NCI-H510A (cell line): Measurements from ENCODE around the gene ISG20L2.
A peak's percentile ranks its signal among the peaks of the same experiment; 100 is the strongest.

Experiments
- DNase-seq: peaks from one replicate; lab custom pipeline; 2025; lab: John Stamatoyannopoulos, UW

ISG20L2 gene

GRCh38 chr1:156706657-156707416, 21.7 kb downstream of the ISG20L2 start:
- no peak for DNase-seq

GRCh38 chr1:156705918-156706656, 22.5 kb downstream of the ISG20L2 start:
- peak; percentile 87 for DNase-seq

- DNase-seq: no peak
These were observed 23.1 kb downstream of the ISG20L2 start, which contains the start of gene CRABP2 for GRCh38 chr1:156705321-156705917. CRABP2 (minus strand) TSS chr1:156705583; CDS start chr1:156705446, 137 bp downstream.

GRCh38 chr1:156704930-156705320, 23.6 kb downstream of the ISG20L2 start:
- DNase-seq: no peak

- no peak for DNase-seq
These were observed 24.3 kb downstream of the ISG20L2 start for GRCh38 chr1:156704166-156704711.

- no peak for DNase-seq
These were observed 24.8 kb downstream of the ISG20L2 start for GRCh38 chr1:156703741-156704140.

GRCh38 chr1:156703336-156703735, 25.2 kb downstream of the ISG20L2 start:
- DNase-seq: no peak

- no peak for DNase-seq
These were observed 27.6 kb downstream of the ISG20L2 start for GRCh38 chr1:156700736-156701531.

GRCh38 chr1:156698995-156699394, 29.6 kb downstream of the ISG20L2 start:
- DNase-seq: no peak

GRCh38 chr1:156697481-156697880, 31.1 kb downstream of the ISG20L2 start:
- DNase-seq: peak; percentile 87

GRCh38 chr1:156696755-156697154, 31.8 kb downstream of the ISG20L2 start:
- DNase-seq: no peak

- DNase-seq: no peak
These were observed 33.9 kb downstream of the ISG20L2 start for GRCh38 chr1:156694690-156694962.

- DNase-seq: no peak
These were observed 34.5 kb downstream of the ISG20L2 start for GRCh38 chr1:156693848-156694689.

GRCh38 chr1:156692925-156693847, 35.4 kb downstream of the ISG20L2 start:
- DNase-seq: peak; percentile 92

GRCh38 chr1:156692441-156692924, 36.1 kb downstream of the ISG20L2 start:
- DNase-seq: no peak

- no peak for DNase-seq
These were observed 36.7 kb downstream of the ISG20L2 start for GRCh38 chr1:156691665-156692440.

GRCh38 chr1:156691191-156691590, 37.4 kb downstream of the ISG20L2 start:
- DNase-seq: no peak

- DNase-seq: no peak
These were observed 37.9 kb downstream of the ISG20L2 start for GRCh38 chr1:156690675-156691036.
